Esophagus muscularis mucosa (tissue), 4 donors: ENCODE results near the gene CDC42SE2. TPM values are rescaled to one million over a fixed set of nuclear protein-coding genes. Genes with fewer than 3 reads are reported as not detected.

Experiments used
- DNase-seq: peaks from one replicate; pipeline ENCODE4 v3.0.0-alpha.2; 2017; ENCODE audit errors: extremely low spot score
- H3K27ac ChIP-seq, 4 donors: fragments of 200-600 bp; sonication (generic); replicated peaks in 1 of 4; 1 replicate in 3 of 4; 2 replicates in 1 of 4; pipeline ENCODE4 v1.5.1; 2016 to 2019; ENCODE audit warnings: mild to moderate bottlenecking in 1 of 4
- H3K27me3 ChIP-seq, 4 donors: fragments of 200-600 bp; sonication (generic); one replicate each; pipeline versions ENCODE4 v1.5.1 to v1.6.0; 2016 to 2019
- H3K36me3 ChIP-seq, 4 donors: fragments of 200-600 bp; sonication (generic); one replicate each; pipeline ENCODE4 v1.5.1; 2016 to 2019
- H3K4me1 ChIP-seq, 4 donors: fragments of 200-600 bp; sonication (generic); one replicate each; pipeline ENCODE4 v1.5.1; 2016 to 2019
- H3K4me3 ChIP-seq, 4 donors: fragments of 200-600 bp; sonication (generic); 1 replicate in 2 of 4; 2 replicates in 2 of 4; pipeline ENCODE4 v1.5.1; 2016 to 2019; ENCODE audit warnings: mild to moderate bottlenecking in 4 of 4, moderate library complexity in 1 of 4
- H3K9me3 ChIP-seq, 4 donors: fragments of 200-600 bp; sonication (generic); 1 replicate in 3 of 4; 2 replicates in 1 of 4; pipeline ENCODE4 v1.5.1; 2016 to 2019
- CTCF ChIP-seq, 3 experiments: fragments of 200-600 bp in 2 of 3; fragments of 450-650 bp in 1 of 3; sonication (generic) in 2 of 3; IDR thresholded peaks; one replicate each; pipeline ENCODE4 v1.5.1; 2017 to 2019; ENCODE audit warnings: antibody characterized with exemption in 3 of 3, mild to moderate bottlenecking in 2 of 3, moderate library complexity in 1 of 3
- EP300 ChIP-seq: sonication (generic); formaldehyde crosslinking; IDR thresholded peaks from one replicate; pipeline ENCODE4 v1.6.1; 2017; ENCODE audit warnings: antibody characterized with exemption
- POLR2A ChIP-seq: fragments of 450-650 bp; IDR thresholded peaks from one replicate; pipeline ENCODE4 v1.6.1; 2017; ENCODE audit warnings: antibody characterized with exemption, moderate library complexity, mild to moderate bottlenecking, low read depth
- POLR2AphosphoS5 ChIP-seq, 2 donors: sonication (generic); formaldehyde crosslinking; IDR thresholded peaks; one replicate each; pipeline ENCODE4 v1.6.1; 2017; ENCODE audit warnings: antibody characterized with exemption in 2 of 2
- WGBS: methylation state at CpG from one replicate; pipeline ENCODE4 v1.1.5; 2018; 5-methylcytosine and 5-hydroxymethylcytosine counted together
- intact Hi-C: fragments of 100-400 bp; cut with DNase I; formaldehyde crosslinking; loops from one replicate; pipeline ENCODE4 v1.15.1; 2023
- total RNA-seq, 4 donors: library from RNA; depleted of rRNA; stranded (reverse); fragments of >200 nt; gene quantifications; one replicate each; pipeline versions ENCODE4 v1.1.0 to v1.2.1, GENCODE V29; 2016

Gene CDC42SE2
- total RNA-seq, 4 donors from 2014 or later: 23.1 to 28.0 (median 25.4) TPM

- no peak for DNase-seq
- H3K4me1 ChIP-seq: peaks cover 10 to 38% (median 36%) of the 10 kb centered on the region in 4 donors
- H3K27ac ChIP-seq: no peak overlapping the region
- no peaks in the 10 kb centered on the region for H3K9me3 ChIP-seq
- H3K4me3 ChIP-seq: no peak overlapping the region
- H3K27me3 ChIP-seq: no peaks in the 10 kb centered on the region
- intact Hi-C loops: no loop called here
- TF ChIP-seq EP300: no peak
- no peak for TF ChIP-seq CTCF (IDR thresholded peaks at IDR 0.05)
- no peak for TF ChIP-seq POLR2AphosphoS5 (IDR thresholded peaks at IDR 0.05)
- TF ChIP-seq POLR2A: no peak
- no peaks in the 10 kb centered on the region for H3K36me3 ChIP-seq
- WGBS: 94% methylated on average over 2 of the region's 2 CpGs
Observed at GRCh38 chr5:131381777-131382176, 117.9 kb downstream of the CDC42SE2 start.

GRCh38 chr5:131382407-131383395, 118.8 kb downstream of the CDC42SE2 start:
- Histone ChIP-seq H3K4me1 (peaks cover 10 to 33% (median 29%) of the 10 kb centered on the region in 4 donors), H3K9me3 (no peaks in the 10 kb centered on the region), H3K27ac (no peak overlapping the region), H3K27me3 (no peaks in the 10 kb centered on the region), H3K4me3 (no peak overlapping the region), H3K36me3 (peaks cover 0 to 4% (median 0%) of the 10 kb centered on the region in 4 donors)
- WGBS: 76% methylated on average over 3 of the region's 3 CpGs
- intact Hi-C loops: no loop called here
- TF ChIP-seq CTCF (IDR thresholded peaks at IDR 0.05) (peak in 1 of 3 experiments; percentile 38), POLR2A (no peak), POLR2AphosphoS5 (IDR thresholded peaks at IDR 0.05) (no peak)
- DNase-seq: no peak

GRCh38 chr5:131384173-131384572, 120.3 kb downstream of the CDC42SE2 start:
- Histone ChIP-seq H3K4me1 (peaks cover 6 to 28% (median 18%) of the 10 kb centered on the region in 4 donors), H3K27ac (no peak overlapping the region), H3K27me3 (no peaks in the 10 kb centered on the region), H3K36me3 (peaks cover 0 to 9% (median 0%) of the 10 kb centered on the region in 4 donors), H3K9me3 (no peaks in the 10 kb centered on the region), H3K4me3 (no peak overlapping the region)
- 87% methylated on average over 6 of the region's 6 CpGs for WGBS
- no peak for TF ChIP-seq POLR2A
- no peak for TF ChIP-seq CTCF (IDR thresholded peaks at IDR 0.05)
- no peak for DNase-seq
- intact Hi-C loops: no loop called here

GRCh38 chr5:131384616-131385214, 120.9 kb downstream of the CDC42SE2 start:
- Histone ChIP-seq H3K4me1 (peaks cover 4 to 28% (median 14%) of the 10 kb centered on the region in 4 donors), H3K4me3 (no peak overlapping the region), H3K27ac (no peak overlapping the region), H3K36me3 (peaks cover 0 to 10% (median 0%) of the 10 kb centered on the region in 4 donors), H3K27me3 (no peaks in the 10 kb centered on the region), H3K9me3 (no peaks in the 10 kb centered on the region)
- no peak for TF ChIP-seq POLR2A
- no peak for TF ChIP-seq POLR2AphosphoS5 (IDR thresholded peaks at IDR 0.05)
- 97% methylated on average over 3 of the region's 3 CpGs for WGBS
- intact Hi-C loops: no loop called here
- DNase-seq: no peak

GRCh38 chr5:131386124-131386523, 122.3 kb downstream of the CDC42SE2 start:
- H3K9me3 ChIP-seq: no peaks in the 10 kb centered on the region
- no peak overlapping the region for H3K4me3 ChIP-seq
- DNase-seq: no peak
- no peak for TF ChIP-seq CTCF (IDR thresholded peaks at IDR 0.05)
- no peak for TF ChIP-seq POLR2A
- no peak for TF ChIP-seq POLR2AphosphoS5 (IDR thresholded peaks at IDR 0.05)
- TF ChIP-seq EP300: no peak
- 96% methylated on average over 3 of the region's 3 CpGs for WGBS
- no peaks in the 10 kb centered on the region for H3K27me3 ChIP-seq
- peaks cover 0 to 24% (median 14%) of the 10 kb centered on the region in 4 donors for H3K4me1 ChIP-seq
- intact Hi-C loops: no loop called here
- H3K36me3 ChIP-seq: peaks cover 0 to 23% (median 3%) of the 10 kb centered on the region in 4 donors
- no peak overlapping the region for H3K27ac ChIP-seq
